Hepatocyte (in vitro differentiated cells): ENCODE results near the gene CWF19L1. TPM values are rescaled to one million over a fixed set of nuclear protein-coding genes. Genes with fewer than 3 reads are reported as not detected.
A peak's percentile ranks its signal among the peaks of the same experiment; 100 is the strongest.

Source experiments
- DNase-seq: peaks from one replicate; pipeline ENCODE4 v3.0.0-alpha.2; 2016; ENCODE audit warnings: low spot score
- H2AFZ ChIP-seq: fragments of 200-600 bp; sonication (generic); 2 replicates; pipeline ENCODE4 v1.6.0; 2016; ENCODE audit warnings: antibody characterized with exemption, mild to moderate bottlenecking
- H3K27ac ChIP-seq: fragments of 200-600 bp; sonication (generic); 2 replicates; pipeline ENCODE4 v1.5.1; 2016; ENCODE audit warnings: mild to moderate bottlenecking
- H3K27me3 ChIP-seq: fragments of 200-600 bp; sonication (generic); 2 replicates; pipeline ENCODE4 v1.6.1; 2016
- H3K36me3 ChIP-seq: fragments of 200-600 bp; sonication (generic); replicated peaks from 2 replicates; pipeline ENCODE4 v1.5.1; 2016; ENCODE audit warnings: low read depth; ENCODE audit not compliant: insufficient read depth
- H3K4me1 ChIP-seq: fragments of 200-600 bp; sonication (generic); 2 replicates; pipeline ENCODE4 v1.5.1; 2016; ENCODE audit warnings: mild to moderate bottlenecking, moderate library complexity; ENCODE audit not compliant: insufficient read depth
- H3K4me2 ChIP-seq: fragments of 200-600 bp; sonication (generic); 2 replicates; pipeline ENCODE4 v1.6.0; 2016
- H3K4me3 ChIP-seq: fragments of 200-600 bp; sonication (generic); 2 replicates; pipeline ENCODE4 v1.5.1; 2016; ENCODE audit warnings: mild to moderate bottlenecking
- H3K79me2 ChIP-seq: fragments of 200-600 bp; sonication (generic); 2 replicates; pipeline ENCODE4 v1.6.0; 2017; ENCODE audit warnings: mild to moderate bottlenecking
- H3K9me2 ChIP-seq: fragments of 200-600 bp; sonication (generic); replicated peaks from 2 replicates; pipeline ENCODE4 v1.6.0; 2017; ENCODE audit warnings: mild to moderate bottlenecking; ENCODE audit not compliant: insufficient read depth
- H3K9me3 ChIP-seq: fragments of 200-600 bp; sonication (generic); 2 replicates; pipeline ENCODE4 v1.5.1; 2016; ENCODE audit warnings: low read depth, mild to moderate bottlenecking
- H4K20me1 ChIP-seq: fragments of 200-600 bp; sonication (generic); 2 replicates; pipeline ENCODE4 v1.6.0; 2016; ENCODE audit warnings: mild to moderate bottlenecking; ENCODE audit not compliant: insufficient read depth, poor library complexity, severe bottlenecking
- EZH2 ChIP-seq: fragments of 200-600 bp; sonication (generic); IDR thresholded peaks from 2 replicates; pipeline ENCODE4 v1.6.1; 2016; ENCODE audit warnings: antibody characterized with exemption, mild to moderate bottlenecking, borderline replicate concordance
- EZH2phosphoT487 ChIP-seq: fragments of 200-600 bp; sonication (generic); IDR thresholded peaks from one replicate; pipeline ENCODE4 v1.6.1; 2018; ENCODE audit warnings: antibody characterized with exemption, mild to moderate bottlenecking, low read depth, moderate library complexity; ENCODE audit not compliant: unreplicated experiment, severe bottlenecking
- WGBS: methylation state at CpG from one replicate; pipeline ENCODE4 v1.1.6; 2016; ENCODE audit warnings: low lambda C conversion rate; ENCODE audit errors: missing lambda C conversion rate; 5-methylcytosine and 5-hydroxymethylcytosine counted together
- polyA plus RNA-seq: library from polyadenylated mRNA; unstranded; fragments of >200 nt; fragmentation: Nextera tagmentation; extraction: Ambion mirVana; gene quantifications from 2 replicates; pipeline ENCODE4 v1.2.1, GENCODE V29; 2016
- total RNA-seq: library from RNA; depleted of rRNA; stranded (reverse); fragments of >200 nt; gene quantifications from 2 replicates; pipeline ENCODE4 v1.2.3, GENCODE V29; 2014
- TF ChIP-seq, protein P1 (sequence below): fragments of 200-600 bp; sonication (generic); IDR thresholded peaks from 2 replicates; pipeline ENCODE4 v1.5.1; 2016; ENCODE audit warnings: antibody characterized with exemption, mild to moderate bottlenecking; ENCODE audit not compliant: poor library complexity

Gene CWF19L1
- total RNA-seq (22.8 and 24.0 TPM in 2 replicates), polyA plus RNA-seq (12.2 and 14.5 TPM in 2 replicates)

DNA sequence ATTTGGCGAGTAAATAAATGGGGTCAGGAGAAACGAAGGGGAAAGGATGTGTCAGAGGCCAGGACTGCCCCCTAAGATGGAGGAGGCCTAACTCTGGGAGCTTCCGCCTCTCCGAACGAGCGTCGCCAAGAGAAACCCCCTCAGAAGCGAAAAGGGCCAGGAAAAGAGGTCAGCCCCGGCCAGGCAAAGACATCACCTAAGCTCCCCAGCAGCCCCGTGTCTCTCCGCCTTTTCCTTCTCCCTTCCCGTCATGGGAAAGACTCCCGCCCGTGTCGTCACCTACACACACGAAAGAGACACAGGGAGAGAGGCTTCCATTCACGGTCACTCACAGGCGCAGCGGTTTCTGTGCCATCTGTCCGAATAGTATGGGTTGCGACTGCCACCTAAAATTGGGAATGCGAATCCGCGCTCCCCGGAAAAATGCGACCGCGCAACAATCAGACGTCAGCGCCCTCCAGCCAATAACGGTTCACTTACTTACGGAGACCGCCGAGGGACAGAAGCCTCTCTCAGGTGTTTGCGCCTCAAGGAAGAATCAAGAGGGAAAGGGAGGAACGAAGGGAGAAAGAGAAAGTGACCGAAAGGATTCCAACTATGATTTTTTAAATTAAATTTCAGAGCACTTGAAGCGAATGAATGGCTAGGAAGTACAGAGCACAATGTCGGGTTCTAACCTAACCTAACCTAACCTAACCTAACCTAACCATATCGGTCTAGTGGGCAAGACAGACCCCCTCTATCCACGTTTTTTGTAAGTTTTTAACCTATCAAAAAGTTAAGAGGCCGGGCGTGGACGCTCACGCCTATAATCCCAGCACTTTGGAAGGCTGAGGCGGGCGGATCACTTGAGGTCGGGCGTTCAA lies at the start of gene CWF19L1:
CWF19L1 (minus strand) TSS at position 400 of the 866 bp plus-strand sequence; CDS start at position 355, 45 bp downstream.
- no peaks in the 10 kb centered on the region for H3K27me3 ChIP-seq
- H3K36me3 ChIP-seq = no peaks in the 10 kb centered on the region
- peak within 1 kb of the TSS; percentile 95 for H3K4me3 ChIP-seq
- H3K9me3 ChIP-seq = no peaks in the 10 kb centered on the region
- no peaks in the 10 kb centered on the region for H3K4me1 ChIP-seq
- H3K4me2 ChIP-seq = peak within 1 kb of the TSS; percentile 91
- no peaks in the 10 kb centered on the region for H3K9me2 ChIP-seq
- 6% methylated on average over 49 of the region's 49 CpGs for WGBS
- TF ChIP-seq EZH2 = no peak
- TF ChIP-seq EZH2phosphoT487 = no peak
- TF ChIP-seq, protein P1, sequence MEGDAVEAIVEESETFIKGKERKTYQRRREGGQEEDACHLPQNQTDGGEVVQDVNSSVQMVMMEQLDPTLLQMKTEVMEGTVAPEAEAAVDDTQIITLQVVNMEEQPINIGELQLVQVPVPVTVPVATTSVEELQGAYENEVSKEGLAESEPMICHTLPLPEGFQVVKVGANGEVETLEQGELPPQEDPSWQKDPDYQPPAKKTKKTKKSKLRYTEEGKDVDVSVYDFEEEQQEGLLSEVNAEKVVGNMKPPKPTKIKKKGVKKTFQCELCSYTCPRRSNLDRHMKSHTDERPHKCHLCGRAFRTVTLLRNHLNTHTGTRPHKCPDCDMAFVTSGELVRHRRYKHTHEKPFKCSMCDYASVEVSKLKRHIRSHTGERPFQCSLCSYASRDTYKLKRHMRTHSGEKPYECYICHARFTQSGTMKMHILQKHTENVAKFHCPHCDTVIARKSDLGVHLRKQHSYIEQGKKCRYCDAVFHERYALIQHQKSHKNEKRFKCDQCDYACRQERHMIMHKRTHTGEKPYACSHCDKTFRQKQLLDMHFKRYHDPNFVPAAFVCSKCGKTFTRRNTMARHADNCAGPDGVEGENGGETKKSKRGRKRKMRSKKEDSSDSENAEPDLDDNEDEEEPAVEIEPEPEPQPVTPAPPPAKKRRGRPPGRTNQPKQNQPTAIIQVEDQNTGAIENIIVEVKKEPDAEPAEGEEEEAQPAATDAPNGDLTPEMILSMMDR = no peak
- peak; percentile 89 for DNase-seq
- no peaks in the 10 kb centered on the region for H4K20me1 ChIP-seq
- H3K27ac ChIP-seq = peak within 1 kb of the TSS; percentile 90
- peak within 1 kb of the TSS; percentile 99 for H2AFZ ChIP-seq
- H3K79me2 ChIP-seq = peaks cover 41% of the 10 kb centered on the region

- no peak for TF ChIP-seq EZH2
- TF ChIP-seq EZH2phosphoT487 = no peak
- TF ChIP-seq, protein P1 = no peak
- no peak for DNase-seq
- Histone ChIP-seq H3K36me3 (no peaks in the 10 kb centered on the region), H3K9me2 (no peaks in the 10 kb centered on the region), H3K4me3 (no peak overlapping the region), H2AFZ (no peak overlapping the region), H4K20me1 (no peaks in the 10 kb centered on the region), H3K79me2 (no peaks in the 10 kb centered on the region), H3K27me3 (peaks cover 34% of the 10 kb centered on the region), H3K9me3 (no peaks in the 10 kb centered on the region), H3K4me2 (no peak overlapping the region), H3K4me1 (no peaks in the 10 kb centered on the region), H3K27ac (no peak overlapping the region)
- WGBS = 81% methylated on average over 4 of the region's 4 CpGs
Measured at GRCh38 chr10:100315615-100316014, 48.2 kb upstream of the CWF19L1 start.

GRCh38 chr10:100311298-100311697 lies 43.9 kb upstream of the CWF19L1 start:
- no peak for DNase-seq
- Histone ChIP-seq H3K36me3 (no peaks in the 10 kb centered on the region), H2AFZ (no peak overlapping the region), H3K4me2 (no peak overlapping the region), H3K4me1 (no peaks in the 10 kb centered on the region), H3K27ac (no peak overlapping the region), H3K4me3 (no peak overlapping the region), H3K79me2 (no peaks in the 10 kb centered on the region), H3K27me3 (peaks cover 22% of the 10 kb centered on the region), H3K9me2 (no peaks in the 10 kb centered on the region), H3K9me3 (no peaks in the 10 kb centered on the region), H4K20me1 (no peaks in the 10 kb centered on the region)
- TF ChIP-seq EZH2phosphoT487 (no peak), EZH2 (no peak)
- TF ChIP-seq, protein P1 = no peak
- 73% methylated on average over 4 of the region's 4 CpGs for WGBS
